ENCODE data around the gene SYCE3.

DNA sequence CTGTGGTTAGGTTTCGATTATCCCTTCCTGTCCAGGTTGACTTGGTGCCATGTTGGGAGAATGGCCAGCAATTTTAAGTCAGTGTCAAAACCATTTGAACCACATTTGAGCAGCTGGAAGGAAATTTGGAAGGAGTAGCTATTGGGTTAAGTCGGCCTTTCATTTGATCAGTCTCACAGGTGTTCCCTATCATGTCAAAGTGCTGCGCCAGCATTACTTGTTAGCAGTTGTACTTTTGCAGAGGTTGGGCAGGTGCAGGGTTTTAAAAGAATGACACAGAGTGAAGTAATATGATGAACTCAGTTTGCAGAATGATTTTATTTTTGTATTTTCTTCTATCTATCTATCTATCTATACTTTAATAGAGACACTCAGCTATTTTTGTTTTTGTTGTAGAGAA lies 26.5 kb downstream of the SYCE3 start:
- TF ChIP-seq, protein P1, sequence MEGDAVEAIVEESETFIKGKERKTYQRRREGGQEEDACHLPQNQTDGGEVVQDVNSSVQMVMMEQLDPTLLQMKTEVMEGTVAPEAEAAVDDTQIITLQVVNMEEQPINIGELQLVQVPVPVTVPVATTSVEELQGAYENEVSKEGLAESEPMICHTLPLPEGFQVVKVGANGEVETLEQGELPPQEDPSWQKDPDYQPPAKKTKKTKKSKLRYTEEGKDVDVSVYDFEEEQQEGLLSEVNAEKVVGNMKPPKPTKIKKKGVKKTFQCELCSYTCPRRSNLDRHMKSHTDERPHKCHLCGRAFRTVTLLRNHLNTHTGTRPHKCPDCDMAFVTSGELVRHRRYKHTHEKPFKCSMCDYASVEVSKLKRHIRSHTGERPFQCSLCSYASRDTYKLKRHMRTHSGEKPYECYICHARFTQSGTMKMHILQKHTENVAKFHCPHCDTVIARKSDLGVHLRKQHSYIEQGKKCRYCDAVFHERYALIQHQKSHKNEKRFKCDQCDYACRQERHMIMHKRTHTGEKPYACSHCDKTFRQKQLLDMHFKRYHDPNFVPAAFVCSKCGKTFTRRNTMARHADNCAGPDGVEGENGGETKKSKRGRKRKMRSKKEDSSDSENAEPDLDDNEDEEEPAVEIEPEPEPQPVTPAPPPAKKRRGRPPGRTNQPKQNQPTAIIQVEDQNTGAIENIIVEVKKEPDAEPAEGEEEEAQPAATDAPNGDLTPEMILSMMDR (IDR thresholded peaks at IDR 0.05), result no peak
- TF ChIP-seq POLR2A (IDR thresholded peaks at IDR 0.05), result no peak
- TF ChIP-seq EP300 (IDR thresholded peaks at IDR 0.05), result no peak
